NCI-H526 treated with DMSO at 0.1 percent for 48 hours (cell line): Measurements from ENCODE around the gene VARS2.
"Not testable (repeated sequence)": the region's sequence is repeated elsewhere in the genome, so short reads cannot be mapped to it uniquely, and the experiment has no call there.

Experiments
- DNase-seq: peaks from one replicate; lab custom pipeline; 2025; lab: John Stamatoyannopoulos, UW

Gene VARS2

GRCh38 chr6:30914076-30914853, at the start of gene VARS2:
VARS2 (plus strand) TSS chr6:30914238; CDS start chr6:30914837, 599 bp downstream.
- DNase-seq: peak; percentile 84

- no peak for DNase-seq
Measured at GRCh38 chr6:30864325-30864724, 49.7 kb upstream of the VARS2 start.

GRCh38 chr6:30869241-30869749, 44.7 kb upstream of the VARS2 start:
- not testable (repeated sequence) for DNase-seq

GRCh38 chr6:30870546-30870945, 43.5 kb upstream of the VARS2 start:
- DNase-seq: no peak

GRCh38 chr6:30871592-30872183, 42.4 kb upstream of the VARS2 start:
- no peak for DNase-seq

GRCh38 chr6:30873137-30873640, 40.8 kb upstream of the VARS2 start:
- DNase-seq: no peak

- not testable (repeated sequence) for DNase-seq
Measured at GRCh38 chr6:30873795-30874194, 40.2 kb upstream of the VARS2 start.

- peak; percentile 80 for DNase-seq
Measured at GRCh38 chr6:30875244-30876038, 38.6 kb upstream of the VARS2 start.

- DNase-seq: no peak
Measured at GRCh38 chr6:30876039-30876730, 37.9 kb upstream of the VARS2 start.

- peak; percentile 82 for DNase-seq
Measured at GRCh38 chr6:30877419-30878262, 36.4 kb upstream of the VARS2 start.

GRCh38 chr6:30879684-30880427, 34.2 kb upstream of the VARS2 start:
- DNase-seq: no peak

- DNase-seq: no peak
Measured at GRCh38 chr6:30880698-30881252, 33.3 kb upstream of the VARS2 start.

- no peak for DNase-seq
Measured at GRCh38 chr6:30881392-30882203, 32.4 kb upstream of the VARS2 start.

GRCh38 chr6:30882204-30882758, 31.8 kb upstream of the VARS2 start:
- no peak for DNase-seq

GRCh38 chr6:30882759-30883684, 31.0 kb upstream of the VARS2 start:
- peak; percentile 78 for DNase-seq

- peak; percentile 34 for DNase-seq
Measured at GRCh38 chr6:30883685-30884520, 30.1 kb upstream of the VARS2 start, which contains the start of gene DDR1. DDR1 (plus strand) TSS chr6:30884519; CDS start chr6:30888730, 4,211 bp downstream.
